Measurements from ENCODE around the gene NARF. TPM values are rescaled to one million over a fixed set of nuclear protein-coding genes. Genes with fewer than 3 reads are reported as not detected.
A peak's percentile ranks its signal among the peaks of the same experiment; 100 is the strongest.

Gene NARF
- total and polyA plus RNA-seq, 2 of the 8 experiments (the other 6 are each of a cell fraction or from before 2014, with no cell fraction given) = 97.4 to 131 TPM

GRCh38 chr17:82496529-82497434, 38.2 kb downstream of the NARF start (continued):
- TF ChIP-seq TBP (IDR thresholded peaks at IDR 0.05; ENCODE audit: low read depth, low read length) (peak; percentile 20; the same call in 1 of the 2 replicates), CREB1 (IDR thresholded peaks at IDR 0.05) (peak; percentile 54), TCF12 (IDR thresholded peaks at IDR 0.05; ENCODE audit: low read depth, low read length) (no peak), HDAC6 (IDR thresholded peaks at IDR 0.05; ENCODE audit: low read depth, low read length) (no peak), BCL11A (IDR thresholded peaks at IDR 0.05; ENCODE audit: low read depth in 2 of 2, low read length in 2 of 2) (no peak), POLR2A (IDR thresholded peaks at IDR 0.05; ENCODE audit: control extremely low read depth in 1 of 2, low read depth in 2 of 2, low read length in 2 of 2) (peak in 1 of 2 experiments; percentile 37; a peak in 1 of 3 replicates), CTBP2 (IDR thresholded peaks at IDR 0.05; ENCODE audit: borderline replicate concordance, insufficient read depth, insufficient read length, low read length) (no peak), PHF8 (conservative IDR thresholded peaks at IDR 0.05; ENCODE audit: low read depth, low read length) (no peak), POU5F1 (IDR thresholded peaks at IDR 0.05; ENCODE audit: low read depth, low read length) (no peak), SAP30 (IDR thresholded peaks at IDR 0.05; ENCODE audit: insufficient read depth, insufficient replicate concordance, low read length) (no peak), ZNF274 (IDR thresholded peaks at IDR 0.05; ENCODE audit: borderline replicate concordance, extremely low read depth, low read length) (no peak), SIX5 (IDR thresholded peaks at IDR 0.05; ENCODE audit: low read depth, low read length) (no peak), BACH1 (IDR thresholded peaks at IDR 0.05; ENCODE audit: low read length) (no peak), EGR1 (IDR thresholded peaks at IDR 0.05; ENCODE audit: borderline replicate concordance, low read depth, low read length) (no peak), SIRT6 (IDR thresholded peaks at IDR 0.05; ENCODE audit: low read length) (no peak), SRF (IDR thresholded peaks at IDR 0.05; ENCODE audit: low read depth, low read length) (no peak), SUZ12 (IDR thresholded peaks at IDR 0.05; ENCODE audit: low read length) (no peak), JUN (IDR thresholded peaks at IDR 0.05; ENCODE audit: low read depth, low read length) (no peak), GABPA (IDR thresholded peaks at IDR 0.05; ENCODE audit: borderline replicate concordance, insufficient read depth, low read length) (peak; percentile 51; the same call in 1 of the 2 replicates), RBBP5 (IDR thresholded peaks at IDR 0.05; ENCODE audit: borderline replicate concordance, low read depth, low read length) (0 out of 2 replicates have a peak, but pooled peaks have one; percentile 72)
